GM19238 (cell line): ENCODE results near the gene ADAM23.

Source experiments
- DNase-seq: peaks from one replicate; pipeline ENCODE4 v3.0.0; 2011; ENCODE audit warnings: low spot score; ENCODE audit not compliant: insufficient read length

Gene ADAM23

DNA sequence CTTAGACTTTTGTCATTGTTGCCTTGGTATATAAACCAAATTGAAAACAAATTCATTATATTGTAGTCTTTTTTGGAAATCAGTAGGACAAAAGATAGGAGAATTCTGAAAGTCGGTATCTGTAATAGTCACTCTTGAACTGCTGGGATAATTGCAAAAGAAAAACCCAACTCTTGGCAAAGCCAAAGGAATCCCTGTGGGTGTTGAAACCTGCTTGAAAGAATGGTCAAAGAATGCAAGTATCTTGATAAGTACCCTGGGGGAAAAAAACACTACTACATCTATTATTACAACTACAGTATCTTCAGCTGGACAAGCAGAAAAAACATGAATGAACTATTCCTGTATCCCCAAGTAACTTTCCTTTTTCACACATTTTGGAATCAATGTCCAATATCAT is 191.7 kb downstream of the ADAM23 start:
- no peak for DNase-seq

DNA sequence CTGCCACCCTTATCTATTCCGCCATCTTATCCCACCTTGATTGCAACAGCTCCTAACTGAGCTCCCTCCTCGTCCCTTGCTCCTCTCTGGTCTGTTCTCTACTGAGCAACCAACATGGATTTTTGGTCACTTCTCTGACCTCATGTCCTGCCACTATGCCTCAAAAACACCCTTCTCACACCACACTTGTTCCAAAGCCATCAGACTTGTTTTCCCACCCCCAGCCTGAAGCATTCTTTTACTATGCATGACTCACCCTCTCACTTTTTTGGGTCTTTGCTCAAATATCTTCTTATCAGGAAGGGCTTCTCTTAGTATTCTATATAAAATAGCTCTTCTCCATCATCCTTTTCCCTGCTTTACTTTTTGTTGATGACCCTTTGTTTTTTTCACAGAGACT is 196.3 kb downstream of the ADAM23 start:
- DNase-seq: no peak

DNA sequence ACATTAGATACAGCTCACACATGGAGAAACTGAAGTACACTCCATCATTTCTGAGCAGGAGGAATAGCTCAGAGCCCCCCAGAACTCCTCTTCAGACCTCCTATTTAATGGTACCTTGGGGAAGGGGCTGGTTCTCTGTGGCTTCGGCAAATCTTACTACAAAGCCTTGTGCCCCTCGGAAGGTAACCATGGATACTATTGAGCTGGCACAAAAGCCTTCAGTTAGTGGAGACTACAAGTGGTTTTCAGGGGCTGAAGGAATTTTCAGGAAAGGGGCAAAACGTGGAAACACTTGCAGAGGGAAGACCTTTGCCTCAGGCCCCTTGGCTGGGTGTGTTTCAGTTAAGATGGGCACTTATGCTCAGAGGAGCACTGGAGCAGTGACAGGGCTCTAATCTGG is 197.9 kb downstream of the ADAM23 start:
- DNase-seq: no peak

DNA sequence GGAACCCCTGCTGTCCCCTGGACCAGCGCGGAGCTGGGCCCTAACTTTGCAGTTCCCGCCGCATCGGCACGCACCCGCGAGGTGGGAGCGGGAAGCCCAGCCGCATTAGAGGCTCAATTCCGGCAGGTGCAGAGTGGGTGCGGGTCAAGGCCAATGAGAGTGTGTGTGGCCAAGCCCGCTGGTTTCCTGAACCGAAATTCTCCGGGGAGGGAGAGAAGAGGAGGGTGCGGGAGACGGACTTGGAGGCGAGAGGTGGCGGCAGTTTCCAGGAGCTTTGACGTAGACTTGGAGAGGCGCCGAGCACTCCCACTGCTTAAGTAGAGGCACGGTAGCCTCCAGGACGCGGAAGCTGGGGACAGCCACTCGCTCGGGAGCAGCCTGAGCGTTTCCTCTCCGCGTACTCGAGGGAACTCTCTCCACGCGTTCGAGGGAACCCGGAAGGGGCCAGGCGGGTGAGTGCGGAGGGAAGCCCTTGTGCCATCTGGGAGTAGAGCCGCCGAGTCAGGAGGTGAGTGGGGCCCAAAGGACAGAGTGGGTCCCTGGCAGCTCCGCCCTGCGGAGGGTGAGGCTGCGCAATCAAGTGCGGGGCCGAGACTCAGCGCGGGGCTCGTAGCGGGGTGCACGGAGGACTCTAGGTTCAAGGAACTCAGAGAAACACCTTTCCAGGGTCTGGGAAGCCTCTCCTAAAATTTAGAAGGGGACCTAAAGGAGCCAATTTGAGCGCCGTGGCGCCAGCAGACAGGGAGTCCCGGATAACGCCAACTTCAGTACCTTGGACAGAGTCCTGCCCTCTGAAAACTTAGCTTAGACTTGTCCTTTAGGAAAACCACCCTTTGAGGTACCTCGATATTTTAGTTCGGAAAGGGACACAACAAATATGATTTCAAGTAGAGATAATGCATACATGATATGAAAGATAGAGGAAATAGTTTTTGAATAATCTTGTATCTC is 199.0 kb downstream of the ADAM23 start, which contains the start of gene FAM237A:
Gene FAM237A, plus strand, starts transcription at position 413 of the 951 bp plus-strand sequence. CDS start 1,750 bp downstream, outside the sequence.
- peak; percentile 10 for DNase-seq

DNA sequence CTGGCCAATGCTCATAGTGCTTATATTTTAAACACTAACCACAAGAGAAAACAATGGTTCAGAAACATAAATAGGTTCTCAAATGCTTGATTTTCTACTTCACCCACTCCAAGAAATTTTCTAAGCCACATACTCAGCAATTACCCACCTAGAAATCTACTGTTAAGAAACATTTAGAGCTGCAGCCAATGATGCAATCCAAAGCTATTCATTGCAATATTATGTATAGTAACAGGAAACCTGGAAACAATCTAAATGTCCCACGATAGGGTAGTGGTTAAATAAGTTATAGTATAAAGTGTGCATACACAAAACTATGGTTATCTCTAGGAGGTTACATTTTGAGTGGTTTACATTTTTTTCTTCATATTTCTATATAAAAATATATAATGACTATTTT is 204.7 kb downstream of the ADAM23 start:
- no peak for DNase-seq

DNA sequence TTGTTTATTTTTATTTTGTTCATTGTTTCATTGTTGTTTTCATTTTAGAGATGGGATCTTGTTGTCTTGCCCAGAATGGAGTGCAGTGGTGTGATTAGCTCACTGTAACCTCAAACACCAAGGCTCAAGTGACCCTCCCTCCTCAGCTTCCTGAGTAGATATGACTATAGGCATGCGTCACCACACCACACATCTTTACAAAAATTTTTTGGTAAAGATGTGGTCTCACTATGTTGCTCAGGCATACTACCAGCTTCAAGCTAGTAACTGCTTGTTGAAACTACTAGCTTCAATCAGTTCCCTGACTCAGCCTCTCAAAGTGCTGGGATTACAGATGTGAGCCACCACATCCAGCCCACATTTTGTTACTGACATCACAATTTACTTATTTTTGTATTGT is 213.8 kb downstream of the ADAM23 start:
- no peak for DNase-seq

DNA sequence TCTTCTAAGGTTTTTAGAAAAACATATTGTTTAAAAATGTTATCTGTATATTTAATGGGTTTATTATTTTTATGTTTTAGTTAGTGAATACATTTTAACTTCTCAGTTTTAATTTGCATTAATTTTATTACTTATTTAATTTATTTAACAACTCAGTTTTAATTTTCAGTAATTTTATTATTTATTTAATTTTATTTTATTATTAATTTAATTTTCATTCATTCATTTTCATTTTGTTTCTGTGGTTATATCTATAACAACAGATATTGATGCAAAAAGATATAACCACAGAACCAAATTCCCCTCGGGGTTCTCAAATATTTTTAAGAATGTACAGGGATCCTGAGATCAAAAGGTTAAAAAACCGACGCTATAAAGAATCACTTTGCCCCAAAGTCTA is 221.9 kb downstream of the ADAM23 start:
- DNase-seq: no peak
